ENCODE measurements around the gene HEXIM2. TPM values are rescaled to one million over a fixed set of nuclear protein-coding genes. Genes with fewer than 3 reads are reported as not detected.
A peak's percentile ranks its signal among the peaks of the same experiment; 100 is the strongest.

Gene HEXIM2
- total and polyA plus RNA-seq, 7 donors, result 1.8 to 14.7 (median 7.8) TPM

- intact Hi-C loops (cut with DNase I), result no loop called here
- WGBS, 2 donors, result 96% methylated on average over 43 of the region's 43 CpGs
Measured at GRCh38 chr17:45168991-45169752, 7.5 kb downstream of the HEXIM2 start.

GRCh38 chr17:45170280-45170930 is 8.7 kb downstream of the HEXIM2 start:
- H3K27ac ChIP-seq, result peak overlapping the region; percentile 84 to 98 (median 92)
- H3K36me3 ChIP-seq, result peaks cover 0 to 4% (median 0%) of the 10 kb centered on the region in 4 donors
- no peak overlapping the region for H3K4me3 ChIP-seq
- no peak for TF ChIP-seq POLR2AphosphoS5 (IDR thresholded peaks at IDR 0.05)
- TF ChIP-seq CTCF (IDR thresholded peaks at IDR 0.05), result no peak
- no peak for TF ChIP-seq EP300 (IDR thresholded peaks at IDR 0.05)
- TF ChIP-seq POLR2A (IDR thresholded peaks at IDR 0.05), result no peak
- no peak for DNase-seq
- intact Hi-C loops (cut with DNase I), result no loop called here
- H3K27me3 ChIP-seq, result no peaks in the 10 kb centered on the region
- H3K9me3 ChIP-seq, result no peaks in the 10 kb centered on the region
- WGBS, 2 donors, result 89 to 93% methylated on average over 12 of the region's 12 CpGs
- peaks cover 0 to 40% (median 34%) of the 10 kb centered on the region in 4 donors for H3K4me1 ChIP-seq

More at GRCh38 chr17:45168991-45169752, 7.5 kb downstream of the HEXIM2 start:
- Histone ChIP-seq H3K4me1 (peaks cover 0 to 40% (median 34%) of the 10 kb centered on the region in 4 donors), H3K27me3 (no peaks in the 10 kb centered on the region), H3K36me3 (peaks cover 0 to 4% (median 0%) of the 10 kb centered on the region in 4 donors), H3K9me3 (no peaks in the 10 kb centered on the region), H3K27ac (no peak overlapping the region), H3K4me3 (no peak overlapping the region)
- TF ChIP-seq POLR2AphosphoS5 (IDR thresholded peaks at IDR 0.05), result no peak
- TF ChIP-seq CTCF (IDR thresholded peaks at IDR 0.05), result no peak
- no peak for TF ChIP-seq POLR2A (IDR thresholded peaks at IDR 0.05)
- TF ChIP-seq EP300 (IDR thresholded peaks at IDR 0.05), result no peak
- DNase-seq, result no peak

GRCh38 chr17:45170931-45171337 is 9.3 kb downstream of the HEXIM2 start:
- WGBS, 2 donors, result 31 to 47% methylated on average over 5 of the region's 5 CpGs
- TF ChIP-seq POLR2A (IDR thresholded peaks at IDR 0.05) (peak in 1 of 2 donors; percentile 15), CTCF (IDR thresholded peaks at IDR 0.05) (no peak), POLR2AphosphoS5 (IDR thresholded peaks at IDR 0.05) (peak; percentile 46 to 59 (median 56)), EP300 (IDR thresholded peaks at IDR 0.05) (no peak)
- H3K36me3 ChIP-seq, result peaks cover 0 to 4% (median 0%) of the 10 kb centered on the region in 4 donors
- intact Hi-C loops (cut with DNase I), result no loop called here
- peak overlapping the region; percentile 84 to 98 (median 92) for H3K27ac ChIP-seq
- peak; percentile 91 for DNase-seq
- H3K4me3 ChIP-seq, result peak overlapping the region; percentile 24 to 42 (median 34)
- H3K27me3 ChIP-seq, result no peaks in the 10 kb centered on the region
- H3K4me1 ChIP-seq, result peaks cover 0 to 42% (median 35%) of the 10 kb centered on the region in 4 donors
- no peaks in the 10 kb centered on the region for H3K9me3 ChIP-seq

- intact Hi-C loops (cut with DNase I), result no loop called here
- WGBS, 2 donors, result 17 to 39% methylated on average over 20 of the region's 20 CpGs
- peak; percentile 80 for DNase-seq
Measured at GRCh38 chr17:45171338-45172231, 9.9 kb downstream of the HEXIM2 start.

More at GRCh38 chr17:45171338-45172231, 9.9 kb downstream of the HEXIM2 start:
- Histone ChIP-seq H3K4me1 (peaks cover 0 to 49% (median 41%) of the 10 kb centered on the region in 4 donors), H3K36me3 (peaks cover 0 to 4% (median 0%) of the 10 kb centered on the region in 4 donors), H3K9me3 (no peaks in the 10 kb centered on the region), H3K27me3 (no peaks in the 10 kb centered on the region), H3K4me3 (peak overlapping the region; percentile 24 to 42 (median 34)), H3K27ac (peak overlapping the region; percentile 84 to 98 (median 92))
- no peak for TF ChIP-seq POLR2A (IDR thresholded peaks at IDR 0.05)
- no peak for TF ChIP-seq EP300 (IDR thresholded peaks at IDR 0.05)
- TF ChIP-seq CTCF (IDR thresholded peaks at IDR 0.05), result no peak
- TF ChIP-seq POLR2AphosphoS5 (IDR thresholded peaks at IDR 0.05), result no peak
